KOPT-K1 (cell line): ENCODE data around the gene ST8SIA1.
A peak's percentile ranks its signal among the peaks of the same experiment; 100 is the strongest.

Experiments
- H3K27ac ChIP-seq: fragments of 200-600 bp; sonication (generic); 2 replicates; pipeline ENCODE4 v1.5.1; 2016; ENCODE audit warnings: antibody characterized with exemption, mild to moderate bottlenecking, low read depth, low read length; ENCODE audit not compliant: poor library complexity, severe bottlenecking
- H3K36me3 ChIP-seq: fragments of 200-600 bp; sonication (generic); 2 replicates; pipeline ENCODE4 v1.5.1; 2017; ENCODE audit warnings: antibody characterized with exemption, mild to moderate bottlenecking, low read length, moderate library complexity; ENCODE audit not compliant: insufficient read depth
- H3K9me3 ChIP-seq: fragments of 200-600 bp; sonication (generic); 2 replicates; pipeline ENCODE4 v1.5.1; 2017; ENCODE audit warnings: antibody characterized with exemption, low read length, mild to moderate bottlenecking; ENCODE audit not compliant: insufficient read depth, poor library complexity, severe bottlenecking

Gene ST8SIA1

DNA sequence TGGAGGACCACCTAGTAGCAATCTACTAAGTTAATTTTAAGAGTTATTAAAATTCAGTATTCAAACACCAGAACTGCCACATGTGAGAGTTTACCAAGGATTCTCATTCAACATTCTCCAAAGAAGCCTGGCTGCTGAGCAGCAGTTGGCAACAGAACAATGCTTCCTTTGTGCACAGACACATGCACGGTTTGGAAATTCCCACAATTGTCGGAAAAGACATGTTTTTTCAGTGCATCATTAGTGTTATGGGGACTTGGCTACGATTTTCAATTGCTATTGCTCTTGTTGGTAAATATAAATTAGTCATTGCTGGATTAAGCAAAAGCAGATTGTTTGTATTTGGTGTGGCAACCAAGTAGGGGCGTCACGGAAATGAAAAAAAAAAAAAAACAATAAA, 22.2 kb downstream of the ST8SIA1 start:
- Histone ChIP-seq H3K9me3 (no peaks in the 10 kb centered on the region), H3K36me3 (no peaks in the 10 kb centered on the region), H3K27ac (no peak overlapping the region)

DNA sequence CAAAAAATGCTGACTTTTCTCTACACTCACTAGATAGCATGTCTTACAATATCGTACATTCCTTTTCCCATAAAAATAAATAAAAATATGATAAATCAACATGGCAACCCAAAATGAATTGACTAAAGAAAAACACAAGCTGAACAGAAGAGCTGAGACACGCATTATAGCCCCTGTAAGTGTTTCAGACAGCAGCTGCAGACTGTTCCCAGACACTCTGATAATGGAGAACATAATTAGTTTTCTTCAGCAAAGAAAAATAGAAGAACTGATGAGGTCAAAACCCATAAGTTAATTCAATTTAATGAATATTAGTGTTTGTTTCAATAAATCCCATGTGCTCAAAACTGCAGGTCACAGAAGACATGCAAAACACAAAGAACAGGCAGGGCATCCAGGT, 23.8 kb downstream of the ST8SIA1 start:
- no peaks in the 10 kb centered on the region for H3K36me3 ChIP-seq
- no peak overlapping the region for H3K27ac ChIP-seq
- H3K9me3 ChIP-seq: no peaks in the 10 kb centered on the region

DNA sequence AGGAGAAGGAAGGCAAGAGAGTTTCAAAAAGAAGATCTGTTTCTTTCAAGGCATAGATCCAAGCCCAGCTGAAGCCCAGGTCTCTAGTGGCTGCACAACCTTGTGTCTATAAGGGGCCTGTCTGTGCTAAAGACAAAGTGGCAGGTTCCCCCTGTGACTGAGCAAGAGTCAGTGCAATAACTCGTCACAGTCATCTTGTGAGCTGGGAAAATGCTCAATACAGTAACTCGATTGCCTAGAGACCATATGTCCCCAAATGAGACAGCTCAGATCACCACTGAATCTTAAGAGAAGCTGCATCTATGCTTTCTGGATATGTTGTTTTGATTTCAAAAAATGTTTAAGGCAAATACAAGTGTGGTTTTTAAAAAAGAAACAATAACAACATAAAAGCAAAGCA, 24.2 kb downstream of the ST8SIA1 start:
- Histone ChIP-seq H3K9me3 (no peaks in the 10 kb centered on the region), H3K36me3 (no peaks in the 10 kb centered on the region), H3K27ac (no peak overlapping the region)

DNA sequence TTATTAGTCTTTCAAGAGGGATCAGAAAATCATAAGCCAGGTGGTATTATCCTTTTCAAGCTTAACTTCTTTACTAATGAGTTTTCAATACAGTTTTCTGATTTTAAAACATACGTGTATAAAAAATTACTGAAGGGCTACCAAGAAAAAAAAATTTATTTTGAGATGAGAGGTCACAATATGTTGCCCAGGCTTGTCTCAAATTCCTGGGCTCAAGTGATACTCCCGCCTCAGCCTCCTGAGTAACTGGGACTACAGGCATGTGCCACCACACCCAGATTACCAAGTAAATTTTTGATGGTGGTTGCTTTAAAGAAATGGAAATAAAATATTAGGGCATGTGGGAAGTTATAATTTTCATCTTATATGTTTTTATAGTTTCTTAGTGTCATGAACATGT, 26.7 kb downstream of the ST8SIA1 start:
- Histone ChIP-seq H3K9me3 (peaks cover 5% of the 10 kb centered on the region), H3K36me3 (no peaks in the 10 kb centered on the region), H3K27ac (no peak overlapping the region)

DNA sequence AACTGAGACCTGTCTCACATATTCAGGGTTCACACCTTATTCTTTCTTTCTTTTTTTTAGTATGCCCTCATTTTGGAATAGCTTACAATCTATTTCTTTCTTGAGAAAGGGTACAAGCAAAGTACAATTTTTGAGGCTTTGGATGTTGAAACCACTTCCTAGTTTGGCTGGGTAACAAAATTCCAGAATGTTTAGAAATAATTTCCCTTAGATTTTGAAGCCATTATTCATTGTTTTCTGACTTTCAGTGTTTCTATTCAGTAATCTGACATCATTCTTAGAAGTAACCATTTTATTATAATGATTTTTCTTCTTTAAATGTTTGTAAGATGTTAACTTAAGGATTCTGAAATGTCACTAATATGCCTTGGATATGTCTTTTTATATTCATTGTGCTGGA, 28.2 kb downstream of the ST8SIA1 start:
- Histone ChIP-seq H3K27ac (no peak overlapping the region), H3K36me3 (no peaks in the 10 kb centered on the region), H3K9me3 (peaks cover 18% of the 10 kb centered on the region)

DNA sequence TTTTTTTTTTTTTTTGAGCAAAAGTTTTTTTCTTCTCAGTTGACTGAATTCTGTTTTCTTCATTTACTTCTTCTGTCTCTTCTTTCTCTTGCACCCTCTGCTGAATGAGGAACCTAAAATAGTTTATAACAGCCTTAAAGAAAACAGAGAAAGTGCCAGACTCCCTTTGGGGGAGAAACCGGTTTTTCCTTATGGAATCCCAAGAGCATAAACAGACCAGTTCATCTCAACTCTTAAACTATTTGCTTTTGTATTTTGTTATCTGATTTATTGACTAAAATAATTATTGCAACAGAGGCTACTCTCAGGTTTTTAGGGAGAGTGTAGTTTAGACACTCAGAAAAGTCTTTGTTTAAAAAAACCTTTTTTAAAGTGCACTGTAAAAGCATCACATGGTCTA, 30.2 kb downstream of the ST8SIA1 start:
- no peaks in the 10 kb centered on the region for H3K36me3 ChIP-seq

DNA sequence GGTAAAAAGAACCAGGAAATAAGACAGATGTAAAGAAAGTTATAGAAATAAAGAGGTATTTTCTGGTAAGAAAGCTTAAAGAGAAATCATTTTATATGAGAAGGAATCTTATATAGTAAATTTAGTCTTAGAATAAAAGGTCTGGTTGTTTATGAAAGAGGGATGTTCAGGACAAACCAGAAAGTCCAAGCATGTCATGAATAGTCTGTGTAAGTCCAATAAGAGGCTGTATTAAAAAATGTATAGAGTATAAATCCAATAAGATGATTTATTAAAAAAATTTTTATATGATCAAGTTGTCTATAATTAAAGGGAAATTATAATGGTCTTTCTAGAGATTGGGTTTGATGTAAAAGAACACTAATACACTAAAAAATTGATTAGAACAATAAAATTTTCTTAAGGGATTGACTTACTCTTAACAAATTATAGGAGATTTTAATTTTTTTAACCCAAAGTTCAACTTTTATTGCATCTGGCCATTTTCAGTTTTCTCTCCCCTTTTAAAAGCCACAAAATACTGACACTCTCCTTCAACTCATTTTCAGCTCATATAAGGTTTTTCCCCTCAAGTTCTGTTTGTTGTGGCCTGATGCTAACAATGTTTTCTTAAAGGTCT, 35.1 kb downstream of the ST8SIA1 start:
- Histone ChIP-seq H3K27ac (no peak overlapping the region), H3K9me3 (peaks cover 66% of the 10 kb centered on the region)

More for the DNA sequence above, 30.2 kb downstream of the ST8SIA1 start:
- no peak overlapping the region for H3K27ac ChIP-seq
- H3K9me3 ChIP-seq: peaks cover 38% of the 10 kb centered on the region

DNA sequence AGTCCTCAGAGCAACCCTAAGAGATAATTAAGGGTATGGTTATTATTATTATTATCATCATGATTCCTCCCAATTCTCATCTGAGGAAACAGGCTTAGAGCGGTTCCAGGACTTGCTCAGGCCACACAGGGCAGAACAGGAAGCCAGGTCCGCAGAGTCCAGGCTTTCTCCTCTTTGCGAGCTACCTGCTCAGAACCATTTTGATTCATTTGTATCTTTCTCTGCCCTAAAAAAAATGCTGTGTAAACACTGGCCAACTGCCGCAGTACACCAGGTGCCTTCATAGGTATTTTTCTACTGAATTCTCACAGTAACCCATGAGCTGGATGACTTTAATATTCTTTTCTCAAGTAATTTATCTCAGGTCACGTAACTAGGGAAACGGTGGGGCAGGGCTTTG, 45.3 kb downstream of the ST8SIA1 start:
- Histone ChIP-seq H3K9me3 (no peaks in the 10 kb centered on the region), H3K27ac (no peak overlapping the region), H3K36me3 (no peaks in the 10 kb centered on the region)

More for the DNA sequence above, 35.1 kb downstream of the ST8SIA1 start:
- no peaks in the 10 kb centered on the region for H3K36me3 ChIP-seq

DNA sequence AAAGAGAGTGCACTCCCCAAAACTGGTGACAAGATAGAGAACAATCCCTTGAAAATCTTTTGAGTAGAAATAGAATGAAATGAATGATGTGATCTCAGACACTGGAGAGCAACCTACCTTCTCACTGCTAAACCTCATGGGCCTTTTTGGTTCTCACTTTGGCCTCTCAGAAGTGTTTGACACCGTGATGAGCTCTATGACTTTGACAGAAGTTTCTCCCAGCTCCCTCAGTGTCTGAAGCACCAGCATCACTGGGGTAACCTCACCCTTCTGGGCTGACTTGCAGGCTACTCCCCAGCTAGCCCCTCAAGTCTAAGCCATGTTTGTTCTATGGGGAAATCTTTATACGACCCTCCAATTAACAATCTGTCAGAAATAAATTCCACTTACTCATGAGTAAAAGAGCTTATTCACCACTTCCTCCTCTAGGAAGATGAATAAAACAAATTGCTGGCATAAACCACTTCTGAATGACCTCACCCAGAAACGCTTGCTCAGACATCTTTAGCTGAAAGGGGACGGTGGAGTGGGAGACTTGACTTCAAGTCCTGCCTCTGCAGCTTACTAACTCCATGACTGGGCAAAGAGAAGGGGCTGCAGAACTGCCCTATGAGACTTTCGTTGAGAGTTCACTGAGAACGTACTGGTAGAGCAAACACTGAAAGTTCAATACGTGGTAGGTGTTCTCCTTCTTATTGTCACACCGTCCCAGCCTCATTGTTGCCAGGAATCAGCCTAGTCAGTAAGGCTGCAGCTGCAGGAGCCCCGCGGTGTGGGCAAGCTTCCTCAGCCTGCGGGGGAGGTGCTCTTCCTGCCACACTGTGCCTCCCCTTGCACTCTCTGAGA, 46.5 kb downstream of the ST8SIA1 start:
- H3K36me3 ChIP-seq: no peaks in the 10 kb centered on the region
- H3K9me3 ChIP-seq: no peaks in the 10 kb centered on the region

DNA sequence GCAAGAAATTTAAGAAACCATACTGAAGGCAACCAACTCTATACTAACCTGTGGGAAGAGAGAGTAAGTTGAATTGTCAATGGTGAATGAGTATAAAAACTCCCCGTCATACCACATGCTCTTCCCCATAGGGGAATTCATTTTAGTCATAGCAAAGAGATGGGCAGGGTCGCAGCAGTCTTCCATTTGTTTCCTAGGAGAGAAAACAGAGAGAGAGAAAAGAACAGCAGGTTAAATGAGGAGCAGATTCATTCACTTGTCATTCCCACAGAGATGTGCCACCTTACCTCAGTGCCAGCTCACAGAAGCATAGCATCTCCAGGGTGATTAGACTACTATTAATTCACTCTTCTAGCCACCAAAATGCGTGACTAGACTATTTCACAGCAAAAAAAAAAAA, 47.4 kb downstream of the ST8SIA1 start:
- no peaks in the 10 kb centered on the region for H3K9me3 ChIP-seq
- no peak overlapping the region for H3K27ac ChIP-seq
- no peaks in the 10 kb centered on the region for H3K36me3 ChIP-seq

More for the DNA sequence above, 46.5 kb downstream of the ST8SIA1 start:
- peak overlapping the region; percentile 66 for H3K27ac ChIP-seq

DNA sequence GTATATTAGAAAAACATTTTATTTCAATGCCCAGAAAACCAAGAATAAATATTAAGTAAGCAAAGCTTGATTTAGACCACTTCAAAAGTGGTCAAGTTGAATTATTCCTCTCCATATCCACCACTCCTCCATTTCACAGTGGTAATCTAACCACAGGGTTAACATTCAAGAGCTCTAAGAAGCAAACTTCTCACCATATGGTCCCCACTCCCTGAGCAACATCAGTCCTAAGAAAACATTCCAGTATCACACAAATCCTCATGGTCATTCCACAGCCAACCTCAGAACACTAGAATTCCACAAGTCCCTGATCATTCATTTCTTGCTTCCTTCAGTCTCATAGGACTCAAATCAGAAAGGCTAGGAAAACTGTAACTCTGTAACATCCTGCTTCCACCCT, 47.9 kb downstream of the ST8SIA1 start:
- Histone ChIP-seq H3K36me3 (no peaks in the 10 kb centered on the region), H3K27ac (no peak overlapping the region), H3K9me3 (no peaks in the 10 kb centered on the region)

DNA sequence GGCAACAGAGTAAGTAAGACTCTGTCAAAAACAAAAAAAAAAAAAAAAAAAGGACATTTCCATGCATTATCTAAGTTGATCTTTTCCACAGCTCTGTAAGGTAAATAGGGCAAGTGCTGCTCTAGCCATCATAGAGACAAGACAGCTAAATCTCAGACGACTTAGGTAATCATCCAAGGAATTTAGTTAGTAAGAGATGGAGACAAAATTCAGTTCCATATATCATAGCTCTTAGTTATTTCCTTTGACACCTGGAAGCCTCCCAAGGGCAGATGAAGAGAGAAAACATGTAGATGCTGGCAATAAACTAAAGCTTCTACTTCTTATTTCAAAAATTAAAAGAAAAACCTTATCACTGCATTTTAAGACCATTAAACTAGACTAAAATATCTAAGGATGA, 48.7 kb downstream of the ST8SIA1 start:
- H3K36me3 ChIP-seq: no peaks in the 10 kb centered on the region
- H3K9me3 ChIP-seq: no peaks in the 10 kb centered on the region
- no peak overlapping the region for H3K27ac ChIP-seq

DNA sequence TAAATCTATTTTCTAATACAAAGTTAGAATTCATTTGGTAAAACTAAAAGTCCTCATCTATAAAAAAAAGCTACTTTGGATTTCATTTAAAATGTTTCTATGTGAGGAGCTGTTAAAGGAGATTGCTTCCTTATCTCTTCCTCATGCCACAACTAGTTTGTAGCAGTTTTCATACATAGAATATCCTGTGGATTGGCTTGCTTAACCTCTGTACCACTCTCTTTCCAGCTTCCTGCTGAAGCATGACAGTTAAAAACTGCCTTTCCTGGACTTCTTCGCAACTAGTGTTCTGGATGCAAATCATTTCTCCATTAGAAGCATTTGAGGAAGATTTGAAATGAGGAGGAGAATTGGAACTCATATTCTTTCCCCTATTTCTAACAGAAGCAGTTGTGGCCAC, 49.6 kb downstream of the ST8SIA1 start:
- Histone ChIP-seq H3K36me3 (no peaks in the 10 kb centered on the region), H3K9me3 (peaks cover under 1% of the 10 kb centered on the region), H3K27ac (no peak overlapping the region)

DNA sequence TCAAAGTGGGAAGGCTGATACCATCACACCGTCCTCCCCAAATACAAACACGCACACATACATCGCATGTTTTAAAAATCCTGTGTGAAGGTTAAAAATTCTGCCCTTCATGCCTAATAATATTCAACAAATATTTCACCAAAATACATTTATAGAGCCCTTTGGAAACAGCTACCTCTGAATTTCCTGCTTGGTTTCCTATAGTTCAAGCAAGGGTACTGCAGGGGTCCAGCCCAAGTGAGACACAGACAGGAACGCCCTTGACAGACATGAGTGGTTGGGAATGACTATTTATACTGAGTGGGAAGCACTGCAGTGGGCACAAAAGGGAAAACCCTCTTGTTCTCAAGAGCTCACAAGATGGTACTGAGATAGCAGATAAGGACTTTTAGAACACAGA, 51.0 kb downstream of the ST8SIA1 start:
- Histone ChIP-seq H3K27ac (no peak overlapping the region), H3K9me3 (peaks cover 12% of the 10 kb centered on the region), H3K36me3 (no peaks in the 10 kb centered on the region)

DNA sequence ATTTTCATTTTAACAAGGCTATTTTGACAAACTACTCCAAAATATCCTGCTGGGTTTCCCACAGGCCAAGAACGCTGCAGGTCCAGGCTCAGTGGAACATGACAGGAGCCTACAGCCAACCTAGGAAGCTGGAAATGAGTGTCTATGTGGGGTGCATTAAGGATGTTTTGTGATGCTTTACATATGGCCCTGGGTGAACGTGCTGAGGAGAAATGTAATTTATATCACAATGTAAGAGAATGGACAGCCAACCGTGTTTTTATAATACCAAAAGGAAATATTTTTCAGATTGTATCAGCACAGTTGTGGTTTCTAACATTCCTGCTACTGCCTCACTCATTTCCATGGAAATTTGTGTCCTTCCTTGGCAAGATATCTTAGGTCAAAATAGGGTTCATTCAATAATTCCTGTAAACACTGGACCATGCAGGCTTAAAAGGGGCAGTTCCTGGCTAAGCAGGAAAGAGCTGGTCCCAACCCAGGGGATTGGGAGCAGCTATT, 51.5 kb downstream of the ST8SIA1 start:
- H3K36me3 ChIP-seq: no peaks in the 10 kb centered on the region
- H3K9me3 ChIP-seq: peaks cover 12% of the 10 kb centered on the region
- no peak overlapping the region for H3K27ac ChIP-seq

DNA sequence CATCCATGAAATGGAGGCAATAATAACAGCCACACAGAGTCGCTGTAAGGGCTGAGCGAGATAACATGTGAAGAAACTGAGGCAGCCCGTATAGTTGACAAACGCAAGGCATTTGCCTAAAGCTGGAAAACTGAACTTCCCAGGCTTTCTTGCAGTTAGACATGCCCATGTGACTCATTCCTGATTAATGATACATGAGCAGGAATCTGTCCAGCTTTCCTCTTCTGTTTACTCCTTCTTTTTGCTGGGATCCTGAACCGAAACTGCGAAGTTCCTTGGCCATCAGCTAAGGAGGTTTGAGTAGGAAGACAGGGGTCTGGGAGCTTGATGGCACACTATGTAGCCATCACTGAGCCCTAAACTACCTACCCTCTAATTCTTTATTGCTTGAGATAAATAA, 52.2 kb downstream of the ST8SIA1 start:
- Histone ChIP-seq H3K27ac (no peak overlapping the region), H3K9me3 (peaks cover 12% of the 10 kb centered on the region), H3K36me3 (no peaks in the 10 kb centered on the region)
